ENCODE data around the gene KLK3. TPM values are rescaled to one million over a fixed set of nuclear protein-coding genes. Genes with fewer than 3 reads are reported as not detected.

The KLK3 gene
- total and polyA plus RNA-seq, 2 experiments from 2014 or later = 0.19 TPM; not detected in 1

DNA sequence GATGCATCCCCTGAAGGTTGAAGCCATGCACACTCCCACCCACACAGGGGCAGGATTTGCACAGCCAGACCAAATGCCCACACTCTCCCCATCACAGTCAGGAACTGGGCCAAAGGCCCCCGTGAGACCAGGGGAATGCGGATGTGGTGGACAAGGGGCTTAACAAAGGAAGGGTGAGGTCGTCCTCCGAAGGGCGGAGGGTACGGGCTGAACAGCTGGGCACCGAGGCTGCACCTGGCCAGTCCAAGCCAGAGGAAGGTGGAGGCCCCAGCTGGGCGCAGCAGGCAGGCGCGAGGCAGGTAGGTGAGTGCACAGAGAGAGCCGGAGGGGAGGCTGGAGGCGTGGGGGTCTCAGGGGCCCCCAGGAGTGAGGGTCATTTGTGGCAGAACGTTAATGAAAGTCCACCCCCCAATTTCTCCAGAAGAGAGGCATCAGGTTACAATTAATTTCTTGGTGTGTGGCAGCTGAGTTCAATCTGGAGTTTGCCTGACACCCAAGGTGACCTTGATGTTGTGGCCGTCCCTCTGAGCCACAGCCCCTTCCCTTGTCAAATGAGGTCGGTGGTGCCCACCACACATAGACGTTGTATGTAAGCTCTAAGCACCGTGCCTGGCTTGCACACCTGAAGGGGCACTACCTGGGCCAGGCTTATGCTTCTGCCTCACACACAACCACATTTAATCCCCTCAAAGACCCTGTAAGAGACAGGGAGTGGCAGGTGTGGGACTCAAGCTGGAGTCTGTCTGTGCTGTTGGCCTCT lies 24.3 kb upstream of the KLK3 start:
- H3K9me2 ChIP-seq (ENCODE audit: insufficient read depth) = 0 out of 2 replicates have a peak, but pooled peaks cover 2% of the 10 kb centered on the region
- no peak overlapping the region for H3K4me3 ChIP-seq
- no peak overlapping the region for H2AFZ ChIP-seq
- Mint-ChIP-seq H3K4me3 (no peak overlapping the region), H3K9me3 (peaks cover 7% of the 10 kb centered on the region; the same call in 1 of the 3 replicates), H3K36me3 (ENCODE audit: low read depth) (no peaks in the 10 kb centered on the region), H3K27me3 (ENCODE audit: insufficient read depth, low read depth, poor library complexity) (peaks cover 18% of the 10 kb centered on the region), H3K4me1 (no peaks in the 10 kb centered on the region), H3K27ac (no peak overlapping the region)
- no peaks in the 10 kb centered on the region for H3K36me3 ChIP-seq (ENCODE audit: insufficient read depth)
- peaks cover 16% of the 10 kb centered on the region for H3K27me3 ChIP-seq (ENCODE audit: insufficient read depth)
- no peaks in the 10 kb centered on the region for H3K4me1 ChIP-seq (ENCODE audit: insufficient read depth)
- H3F3A ChIP-seq (replicated peaks; ENCODE audit: low read depth) = no peaks in the 10 kb centered on the region
- TF ChIP-seq, protein P1, sequence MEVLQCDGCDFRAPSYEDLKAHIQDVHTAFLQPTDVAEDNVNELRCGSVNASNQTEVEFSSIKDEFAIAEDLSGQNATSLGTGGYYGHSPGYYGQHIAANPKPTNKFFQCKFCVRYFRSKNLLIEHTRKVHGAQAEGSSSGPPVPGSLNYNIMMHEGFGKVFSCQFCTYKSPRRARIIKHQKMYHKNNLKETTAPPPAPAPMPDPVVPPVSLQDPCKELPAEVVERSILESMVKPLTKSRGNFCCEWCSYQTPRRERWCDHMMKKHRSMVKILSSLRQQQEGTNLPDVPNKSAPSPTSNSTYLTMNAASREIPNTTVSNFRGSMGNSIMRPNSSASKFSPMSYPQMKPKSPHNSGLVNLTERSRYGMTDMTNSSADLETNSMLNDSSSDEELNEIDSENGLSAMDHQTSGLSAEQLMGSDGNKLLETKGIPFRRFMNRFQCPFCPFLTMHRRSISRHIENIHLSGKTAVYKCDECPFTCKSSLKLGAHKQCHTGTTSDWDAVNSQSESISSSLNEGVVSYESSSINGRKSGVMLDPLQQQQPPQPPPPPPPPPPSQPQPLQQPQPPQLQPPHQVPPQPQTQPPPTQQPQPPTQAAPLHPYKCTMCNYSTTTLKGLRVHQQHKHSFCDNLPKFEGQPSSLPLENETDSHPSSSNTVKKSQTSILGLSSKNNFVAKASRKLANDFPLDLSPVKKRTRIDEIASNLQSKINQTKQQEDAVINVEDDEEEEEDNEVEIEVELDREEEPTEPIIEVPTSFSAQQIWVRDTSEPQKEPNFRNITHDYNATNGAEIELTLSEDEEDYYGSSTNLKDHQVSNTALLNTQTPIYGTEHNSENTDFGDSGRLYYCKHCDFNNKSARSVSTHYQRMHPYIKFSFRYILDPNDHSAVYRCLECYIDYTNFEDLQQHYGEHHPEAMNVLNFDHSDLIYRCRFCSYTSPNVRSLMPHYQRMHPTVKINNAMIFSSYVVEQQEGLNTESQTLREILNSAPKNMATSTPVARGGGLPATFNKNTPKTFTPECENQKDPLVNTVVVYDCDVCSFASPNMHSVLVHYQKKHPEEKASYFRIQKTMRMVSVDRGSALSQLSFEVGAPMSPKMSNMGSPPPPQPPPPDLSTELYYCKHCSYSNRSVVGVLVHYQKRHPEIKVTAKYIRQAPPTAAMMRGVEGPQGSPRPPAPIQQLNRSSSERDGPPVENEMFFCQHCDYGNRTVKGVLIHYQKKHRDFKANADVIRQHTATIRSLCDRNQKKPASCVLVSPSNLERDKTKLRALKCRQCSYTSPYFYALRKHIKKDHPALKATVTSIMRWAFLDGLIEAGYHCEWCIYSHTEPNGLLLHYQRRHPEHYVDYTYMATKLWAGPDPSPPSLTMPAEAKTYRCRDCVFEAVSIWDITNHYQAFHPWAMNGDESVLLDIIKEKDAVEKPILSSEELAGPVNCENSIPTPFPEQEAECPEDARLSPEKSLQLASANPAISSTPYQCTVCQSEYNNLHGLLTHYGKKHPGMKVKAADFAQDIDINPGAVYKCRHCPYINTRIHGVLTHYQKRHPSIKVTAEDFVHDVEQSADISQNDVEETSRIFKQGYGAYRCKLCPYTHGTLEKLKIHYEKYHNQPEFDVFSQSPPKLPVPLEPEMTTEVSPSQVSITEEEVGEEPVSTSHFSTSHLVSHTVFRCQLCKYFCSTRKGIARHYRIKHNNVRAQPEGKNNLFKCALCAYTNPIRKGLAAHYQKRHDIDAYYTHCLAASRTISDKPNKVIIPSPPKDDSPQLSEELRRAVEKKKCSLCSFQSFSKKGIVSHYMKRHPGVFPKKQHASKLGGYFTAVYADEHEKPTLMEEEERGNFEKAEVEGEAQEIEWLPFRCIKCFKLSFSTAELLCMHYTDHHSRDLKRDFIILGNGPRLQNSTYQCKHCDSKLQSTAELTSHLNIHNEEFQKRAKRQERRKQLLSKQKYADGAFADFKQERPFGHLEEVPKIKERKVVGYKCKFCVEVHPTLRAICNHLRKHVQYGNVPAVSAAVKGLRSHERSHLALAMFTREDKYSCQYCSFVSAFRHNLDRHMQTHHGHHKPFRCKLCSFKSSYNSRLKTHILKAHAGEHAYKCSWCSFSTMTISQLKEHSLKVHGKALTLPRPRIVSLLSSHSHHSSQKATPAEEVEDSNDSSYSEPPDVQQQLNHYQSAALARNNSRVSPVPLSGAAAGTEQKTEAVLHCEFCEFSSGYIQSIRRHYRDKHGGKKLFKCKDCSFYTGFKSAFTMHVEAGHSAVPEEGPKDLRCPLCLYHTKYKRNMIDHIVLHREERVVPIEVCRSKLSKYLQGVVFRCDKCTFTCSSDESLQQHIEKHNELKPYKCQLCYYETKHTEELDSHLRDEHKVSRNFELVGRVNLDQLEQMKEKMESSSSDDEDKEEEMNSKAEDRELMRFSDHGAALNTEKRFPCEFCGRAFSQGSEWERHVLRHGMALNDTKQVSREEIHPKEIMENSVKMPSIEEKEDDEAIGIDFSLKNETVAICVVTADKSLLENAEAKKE (CRISPR knock-in tag; IDR thresholded peaks at IDR 0.05) = no peak
- TF ChIP-seq CREB1 (CRISPR knock-in tag; IDR thresholded peaks at IDR 0.05; ENCODE audit: low read depth) = no peak
- no peak for TF ChIP-seq POLR2AphosphoS5 (IDR thresholded peaks at IDR 0.05; ENCODE audit: low read depth)
- TF ChIP-seq, protein P2, sequence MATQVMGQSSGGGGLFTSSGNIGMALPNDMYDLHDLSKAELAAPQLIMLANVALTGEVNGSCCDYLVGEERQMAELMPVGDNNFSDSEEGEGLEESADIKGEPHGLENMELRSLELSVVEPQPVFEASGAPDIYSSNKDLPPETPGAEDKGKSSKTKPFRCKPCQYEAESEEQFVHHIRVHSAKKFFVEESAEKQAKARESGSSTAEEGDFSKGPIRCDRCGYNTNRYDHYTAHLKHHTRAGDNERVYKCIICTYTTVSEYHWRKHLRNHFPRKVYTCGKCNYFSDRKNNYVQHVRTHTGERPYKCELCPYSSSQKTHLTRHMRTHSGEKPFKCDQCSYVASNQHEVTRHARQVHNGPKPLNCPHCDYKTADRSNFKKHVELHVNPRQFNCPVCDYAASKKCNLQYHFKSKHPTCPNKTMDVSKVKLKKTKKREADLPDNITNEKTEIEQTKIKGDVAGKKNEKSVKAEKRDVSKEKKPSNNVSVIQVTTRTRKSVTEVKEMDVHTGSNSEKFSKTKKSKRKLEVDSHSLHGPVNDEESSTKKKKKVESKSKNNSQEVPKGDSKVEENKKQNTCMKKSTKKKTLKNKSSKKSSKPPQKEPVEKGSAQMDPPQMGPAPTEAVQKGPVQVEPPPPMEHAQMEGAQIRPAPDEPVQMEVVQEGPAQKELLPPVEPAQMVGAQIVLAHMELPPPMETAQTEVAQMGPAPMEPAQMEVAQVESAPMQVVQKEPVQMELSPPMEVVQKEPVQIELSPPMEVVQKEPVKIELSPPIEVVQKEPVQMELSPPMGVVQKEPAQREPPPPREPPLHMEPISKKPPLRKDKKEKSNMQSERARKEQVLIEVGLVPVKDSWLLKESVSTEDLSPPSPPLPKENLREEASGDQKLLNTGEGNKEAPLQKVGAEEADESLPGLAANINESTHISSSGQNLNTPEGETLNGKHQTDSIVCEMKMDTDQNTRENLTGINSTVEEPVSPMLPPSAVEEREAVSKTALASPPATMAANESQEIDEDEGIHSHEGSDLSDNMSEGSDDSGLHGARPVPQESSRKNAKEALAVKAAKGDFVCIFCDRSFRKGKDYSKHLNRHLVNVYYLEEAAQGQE (IDR thresholded peaks at IDR 0.05; ENCODE audit: unreplicated experiment) = no peak
- no peak for TF ChIP-seq CTCF (conservative IDR thresholded peaks at IDR 0.05; ENCODE audit: low read depth in 2 of 2)
- TF ChIP-seq ZNF331 (CRISPR knock-in tag; IDR thresholded peaks at IDR 0.05; ENCODE audit: low read depth) = no peak
- TF ChIP-seq EZH2phosphoT487 (IDR thresholded peaks at IDR 0.05; ENCODE audit: unreplicated experiment) = no peak
- TF ChIP-seq ZNF114 (CRISPR knock-in tag; IDR thresholded peaks at IDR 0.05) = no peak
- TF ChIP-seq JUNB (IDR thresholded peaks at IDR 0.05; ENCODE audit: unreplicated experiment) = no peak
- no peak for TF ChIP-seq STAT1 (IDR thresholded peaks at IDR 0.05; ENCODE audit: unreplicated experiment)
- TF ChIP-seq, protein P3, sequence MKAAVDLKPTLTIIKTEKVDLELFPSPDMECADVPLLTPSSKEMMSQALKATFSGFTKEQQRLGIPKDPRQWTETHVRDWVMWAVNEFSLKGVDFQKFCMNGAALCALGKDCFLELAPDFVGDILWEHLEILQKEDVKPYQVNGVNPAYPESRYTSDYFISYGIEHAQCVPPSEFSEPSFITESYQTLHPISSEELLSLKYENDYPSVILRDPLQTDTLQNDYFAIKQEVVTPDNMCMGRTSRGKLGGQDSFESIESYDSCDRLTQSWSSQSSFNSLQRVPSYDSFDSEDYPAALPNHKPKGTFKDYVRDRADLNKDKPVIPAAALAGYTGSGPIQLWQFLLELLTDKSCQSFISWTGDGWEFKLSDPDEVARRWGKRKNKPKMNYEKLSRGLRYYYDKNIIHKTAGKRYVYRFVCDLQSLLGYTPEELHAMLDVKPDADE (IDR thresholded peaks at IDR 0.05) = no peak
- H3K27ac ChIP-seq (ENCODE audit: low read depth) = no peak overlapping the region
- no peak for DNase-seq (ENCODE audit: low spot score)
- peak; percentile 43; the same call in 2 of the 3 replicates for ATAC-seq
- H4K20me1 ChIP-seq (replicated peaks; ENCODE audit: insufficient read depth) = no peaks in the 10 kb centered on the region
- no peak overlapping the region for H3K4me2 ChIP-seq
- no peaks in the 10 kb centered on the region for H3K79me2 ChIP-seq (replicated peaks; ENCODE audit: insufficient read depth)

Data from GM23338 (cell line).